Measurements from ENCODE around the gene FRK.

DNA sequence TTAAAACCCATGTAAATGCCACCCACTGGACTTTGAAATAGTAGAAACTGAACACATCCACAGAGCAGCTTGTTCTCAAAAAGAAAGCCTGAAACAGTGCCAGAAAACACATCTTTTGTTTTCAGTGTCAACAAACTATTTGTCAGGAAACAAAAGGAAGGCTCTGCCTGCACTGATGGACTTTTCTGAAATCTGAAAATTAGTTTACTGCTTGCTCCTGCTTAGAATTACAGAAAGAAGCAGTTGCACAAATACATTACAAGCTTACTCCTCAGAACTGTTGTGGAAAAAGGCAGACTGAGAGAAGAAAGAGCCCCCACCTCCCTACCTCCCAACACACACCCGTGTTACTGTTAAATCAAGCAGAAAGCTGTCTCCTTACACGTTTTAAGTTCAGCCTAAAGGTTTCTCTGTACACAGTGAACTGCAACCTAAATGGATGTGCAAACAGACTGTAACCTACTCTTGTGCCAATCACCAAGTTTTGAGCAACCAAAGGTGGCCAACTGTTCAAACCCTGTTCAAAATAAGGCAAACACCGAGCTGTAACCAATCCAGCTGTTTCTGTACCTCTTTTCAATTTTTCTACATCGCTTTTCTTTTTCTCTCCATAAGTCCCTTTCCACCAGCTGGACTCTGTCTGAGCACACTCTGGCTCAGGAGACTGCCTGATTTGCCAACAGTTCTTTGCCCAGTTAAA, 43.7 kb downstream of the FRK start:
- TF ChIP-seq, protein P1, sequence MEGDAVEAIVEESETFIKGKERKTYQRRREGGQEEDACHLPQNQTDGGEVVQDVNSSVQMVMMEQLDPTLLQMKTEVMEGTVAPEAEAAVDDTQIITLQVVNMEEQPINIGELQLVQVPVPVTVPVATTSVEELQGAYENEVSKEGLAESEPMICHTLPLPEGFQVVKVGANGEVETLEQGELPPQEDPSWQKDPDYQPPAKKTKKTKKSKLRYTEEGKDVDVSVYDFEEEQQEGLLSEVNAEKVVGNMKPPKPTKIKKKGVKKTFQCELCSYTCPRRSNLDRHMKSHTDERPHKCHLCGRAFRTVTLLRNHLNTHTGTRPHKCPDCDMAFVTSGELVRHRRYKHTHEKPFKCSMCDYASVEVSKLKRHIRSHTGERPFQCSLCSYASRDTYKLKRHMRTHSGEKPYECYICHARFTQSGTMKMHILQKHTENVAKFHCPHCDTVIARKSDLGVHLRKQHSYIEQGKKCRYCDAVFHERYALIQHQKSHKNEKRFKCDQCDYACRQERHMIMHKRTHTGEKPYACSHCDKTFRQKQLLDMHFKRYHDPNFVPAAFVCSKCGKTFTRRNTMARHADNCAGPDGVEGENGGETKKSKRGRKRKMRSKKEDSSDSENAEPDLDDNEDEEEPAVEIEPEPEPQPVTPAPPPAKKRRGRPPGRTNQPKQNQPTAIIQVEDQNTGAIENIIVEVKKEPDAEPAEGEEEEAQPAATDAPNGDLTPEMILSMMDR (IDR thresholded peaks at IDR 0.05), result no peak
- TF ChIP-seq POLR2A (IDR thresholded peaks at IDR 0.05), result no peak

Measured in testis (tissue), 2 donors.